Right ventricle myocardium inferior (tissue), 1 donor: ENCODE results near the gene TFPI. TPM values are rescaled to one million over a fixed set of nuclear protein-coding genes. Genes with fewer than 3 reads are reported as not detected.
"Not testable (repeated sequence)": the region's sequence is repeated elsewhere in the genome, so short reads cannot be mapped to it uniquely, and the experiment has no call there.

Source experiments
- ATAC-seq: fragments of 200-7000 bp; cut with Tn5 transposase; one replicate; pipeline ENCODE4 v1.9.1; 2020; ENCODE audit warnings: mild to moderate bottlenecking, moderate library complexity
- DNase-seq: peaks from one replicate; pipeline ENCODE4 v3.0.0; 2021; ENCODE audit errors: missing footprints
- intact Hi-C: fragments of 100-400 bp; cut with DNase I; formaldehyde crosslinking; loops from one replicate; pipeline ENCODE4 v1.11.0; 2022
- total RNA-seq: library from RNA; stranded (reverse); fragmentation: NEBNext Ultra II Directional; extraction: Animal tissue kit (Norgen Biotek cat#: 25700); gene quantifications from one replicate; pipeline ENCODE4 v1.2.1, GENCODE V29; 2021
- donor health status: DM: no; HTN: yes; CAD: no; lungs with severe emphysema.

TFPI gene
- total RNA-seq, 1 donor from 2014 or later, result 33.6 TPM

GRCh38 chr2:187535381-187535780 is 18.9 kb downstream of the TFPI start:
- ATAC-seq, DNase-seq, intact Hi-C loops: not testable (repeated sequence)

DNA sequence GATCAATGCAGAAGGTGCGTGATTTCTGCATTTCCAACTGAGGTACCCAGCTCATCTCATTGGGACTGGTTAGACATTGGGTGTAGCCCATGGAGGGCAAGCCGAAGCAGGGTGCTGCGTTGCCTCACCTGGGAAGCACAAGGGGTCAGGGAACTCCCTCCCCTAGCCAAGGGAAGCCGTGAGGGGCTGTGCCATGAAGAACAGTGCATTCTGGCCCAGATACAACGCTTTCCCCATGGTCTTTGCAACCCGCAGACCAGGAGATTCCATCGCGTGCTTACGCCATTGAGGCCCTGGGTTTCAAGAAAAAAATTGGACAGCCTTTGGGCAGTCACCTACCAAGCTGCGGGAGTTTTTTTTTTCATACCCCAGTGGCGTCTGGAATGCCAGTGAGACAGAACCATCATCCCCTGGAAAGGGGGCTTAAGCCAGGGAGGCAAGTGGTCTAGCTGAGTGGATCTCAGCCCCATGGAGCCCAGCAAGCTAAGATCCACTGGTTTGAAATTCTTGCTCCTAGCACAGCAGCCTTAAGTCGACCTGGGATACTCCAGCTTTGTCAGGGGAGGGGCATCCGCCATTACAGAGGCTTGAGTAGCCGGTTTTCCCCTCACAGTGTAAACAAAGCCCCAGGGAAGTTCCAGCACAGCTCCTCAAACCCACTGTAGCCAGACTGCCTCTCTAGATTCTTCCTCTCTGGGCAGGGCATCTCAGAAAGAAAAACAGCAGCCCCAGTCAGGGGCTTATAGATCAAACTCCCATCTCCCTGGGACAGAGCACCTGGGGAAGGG is 21.7 kb downstream of the TFPI start:
- no peak for DNase-seq
- ATAC-seq, result no peak
- intact Hi-C loops, result no loop called here

GRCh38 chr2:187529977-187530721 is 24.1 kb downstream of the TFPI start:
- intact Hi-C loops, result no loop called here
- DNase-seq, result no peak

DNA sequence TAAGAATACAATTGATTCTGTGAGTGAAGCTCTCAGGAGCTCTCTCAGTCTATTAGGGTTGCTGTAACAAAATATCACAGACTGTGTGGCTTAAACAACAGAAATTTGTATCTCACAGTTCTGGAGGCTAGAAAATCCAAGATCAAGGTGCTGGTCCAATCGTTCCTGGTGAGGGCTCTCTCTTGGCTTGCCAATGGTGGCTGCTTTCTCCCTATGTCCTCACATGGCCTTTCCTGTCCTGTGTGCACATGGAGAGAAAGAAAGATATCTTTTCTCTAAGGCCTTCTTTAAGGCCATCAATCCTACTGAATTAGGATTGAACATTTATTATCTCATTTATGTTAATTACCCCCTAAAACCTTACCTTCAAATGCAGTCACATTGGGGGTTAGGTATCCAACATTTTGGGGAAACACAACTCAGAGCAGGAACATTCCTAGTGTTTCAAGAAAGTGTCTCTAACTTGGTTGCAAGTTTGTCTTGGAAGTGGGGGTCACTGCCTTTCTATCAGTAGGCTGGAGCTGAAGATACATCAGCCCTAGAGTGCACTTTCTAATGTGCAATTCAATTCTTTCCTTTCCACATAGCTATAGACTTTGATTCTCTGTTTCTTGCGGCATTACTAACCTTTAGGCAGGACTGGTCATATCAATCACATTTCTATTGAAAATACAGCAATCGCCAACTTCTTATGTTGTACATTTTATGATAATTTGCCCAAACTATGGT is 24.8 kb downstream of the TFPI start:
- DNase-seq, result no peak
- no peak for ATAC-seq
- intact Hi-C loops, result no loop called here

More at GRCh38 chr2:187529977-187530721, 24.1 kb downstream of the TFPI start:
- no peak for ATAC-seq

DNA sequence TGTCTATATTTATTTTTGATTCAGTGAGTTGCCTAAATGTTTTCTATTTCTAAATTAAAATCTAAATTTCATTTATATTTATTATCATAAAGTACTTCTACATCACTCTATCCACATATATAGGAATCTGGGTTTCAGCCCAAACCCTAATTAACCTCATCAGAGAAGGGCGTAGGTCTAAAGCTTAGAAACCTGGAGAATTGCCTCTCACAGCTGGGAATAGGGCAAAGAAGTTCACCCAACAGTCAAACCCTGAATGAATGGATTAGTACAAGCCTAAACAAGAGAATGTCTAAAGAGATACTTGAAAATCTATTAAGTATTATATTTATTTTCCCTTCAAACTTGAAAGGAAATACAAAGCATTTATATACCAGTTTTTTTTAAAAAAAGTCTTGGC is 26.2 kb downstream of the TFPI start:
- ATAC-seq (no peak), DNase-seq (no peak)
- intact Hi-C loops, result no loop called here

GRCh38 chr2:187527262-187527661 is 27.0 kb downstream of the TFPI start:
- DNase-seq (no peak), ATAC-seq (no peak)
- intact Hi-C loops, result no loop called here

DNA sequence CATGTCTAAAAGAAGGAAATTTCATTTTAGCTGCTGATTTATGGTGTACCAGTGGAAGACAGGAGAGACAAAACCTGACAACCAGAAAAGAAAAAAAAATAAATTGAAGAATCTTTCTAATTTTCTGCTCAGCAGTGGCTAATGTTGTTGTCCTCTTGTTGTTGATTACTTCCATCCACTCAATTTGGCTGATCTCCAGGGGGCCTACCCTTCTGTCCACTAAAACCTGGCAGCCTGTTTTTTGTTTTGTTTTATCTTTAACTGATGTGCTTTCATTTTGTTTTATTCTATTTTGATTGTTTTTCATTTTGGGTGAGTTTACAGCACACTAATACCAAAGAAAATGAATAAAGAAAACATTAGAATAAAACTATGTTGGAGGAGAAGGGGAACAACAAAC is 27.4 kb downstream of the TFPI start:
- intact Hi-C loops, result no loop called here
- DNase-seq, result no peak
- ATAC-seq, result no peak

- DNase-seq (no peak), ATAC-seq (no peak)
- intact Hi-C loops, result no loop called here
These were observed 28.9 kb downstream of the TFPI start for GRCh38 chr2:187525163-187525900.

DNA sequence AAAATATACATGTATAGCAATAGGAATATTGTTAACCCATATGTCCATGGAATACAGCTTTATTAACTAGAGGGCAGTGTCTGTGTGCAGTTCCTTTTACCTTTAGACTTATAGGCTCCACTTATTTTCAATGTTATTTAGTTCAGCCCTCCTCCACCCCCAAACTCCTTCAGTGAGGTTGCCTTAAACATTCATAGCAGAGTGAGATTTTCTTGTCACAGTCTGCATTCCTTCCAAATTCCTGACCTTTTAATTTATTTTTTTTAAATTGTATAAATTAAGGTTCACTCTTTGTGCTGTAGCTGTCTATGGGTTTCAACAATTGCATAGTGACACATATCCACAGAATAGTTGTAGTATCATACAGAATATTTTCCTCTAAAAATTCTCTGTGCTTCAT is 30.9 kb downstream of the TFPI start:
- intact Hi-C loops, result no loop called here
- DNase-seq (no peak), ATAC-seq (no peak)

DNA sequence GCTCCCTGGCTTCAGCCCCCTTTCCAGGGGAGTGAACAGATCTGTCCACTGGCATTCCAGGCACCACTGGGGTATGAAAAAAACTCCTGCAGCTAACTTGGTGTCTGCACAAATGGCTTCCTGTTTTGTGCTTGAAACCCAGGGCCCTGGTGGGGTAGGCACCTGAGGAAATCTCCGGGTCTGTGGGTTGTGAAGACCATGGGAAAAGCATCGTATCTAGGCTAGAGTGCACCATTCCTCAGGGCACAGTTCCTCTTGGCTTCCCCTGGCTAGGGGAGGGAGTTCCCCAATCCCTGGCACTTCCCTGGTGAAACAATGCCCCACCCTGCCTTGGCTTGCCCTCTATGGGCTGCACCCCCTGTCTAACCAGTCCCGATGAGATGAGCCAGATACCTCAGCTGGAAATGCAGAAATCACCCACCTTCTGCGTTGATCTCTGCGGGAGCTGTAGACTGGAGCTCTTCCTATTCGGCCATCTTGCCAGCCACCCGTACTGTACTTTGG is 34.1 kb downstream of the TFPI start:
- ATAC-seq (no peak), DNase-seq (no peak)
- intact Hi-C loops, result no loop called here

- peak; percentile 27 for DNase-seq
- ATAC-seq, result no peak
- intact Hi-C loops, result no loop called here
These were observed 34.7 kb downstream of the TFPI start for GRCh38 chr2:187519419-187520120.

DNA sequence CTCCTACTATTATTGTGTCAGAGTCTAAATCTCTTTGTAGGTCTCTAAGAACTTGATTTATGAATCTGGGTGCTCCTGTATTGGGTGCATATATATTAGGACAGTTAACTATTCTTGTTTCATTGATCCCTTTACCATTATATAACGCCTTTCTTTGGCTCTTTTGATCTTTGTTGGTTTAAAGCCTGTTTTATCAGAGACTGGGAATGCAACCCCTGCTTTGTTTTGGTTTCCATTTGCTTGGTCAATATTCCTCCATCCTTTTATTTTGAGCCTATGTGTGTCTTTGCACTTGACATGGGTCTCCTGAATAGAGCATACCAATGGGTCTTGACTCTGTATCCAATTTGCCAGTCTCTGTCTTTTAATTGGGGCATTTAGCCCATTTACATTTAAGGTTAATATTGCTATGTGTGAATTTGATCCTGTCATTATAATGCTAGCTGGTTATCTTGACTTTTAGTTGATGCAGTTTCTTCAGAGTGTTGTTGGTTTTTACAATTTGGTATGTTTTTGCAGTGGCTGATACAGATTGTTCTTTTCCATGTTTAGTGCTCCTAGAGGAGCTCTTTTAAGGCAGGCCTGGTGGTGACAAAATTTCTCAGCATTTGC is 36.4 kb downstream of the TFPI start:
- DNase-seq, ATAC-seq, intact Hi-C loops: not testable (repeated sequence)

- DNase-seq, ATAC-seq, intact Hi-C loops: not testable (repeated sequence)
These were observed 37.4 kb downstream of the TFPI start for GRCh38 chr2:187516630-187517510.

GRCh38 chr2:187514930-187515329 is 39.3 kb downstream of the TFPI start:
- intact Hi-C loops, result no loop called here
- no peak for DNase-seq
- ATAC-seq, result no peak

DNA sequence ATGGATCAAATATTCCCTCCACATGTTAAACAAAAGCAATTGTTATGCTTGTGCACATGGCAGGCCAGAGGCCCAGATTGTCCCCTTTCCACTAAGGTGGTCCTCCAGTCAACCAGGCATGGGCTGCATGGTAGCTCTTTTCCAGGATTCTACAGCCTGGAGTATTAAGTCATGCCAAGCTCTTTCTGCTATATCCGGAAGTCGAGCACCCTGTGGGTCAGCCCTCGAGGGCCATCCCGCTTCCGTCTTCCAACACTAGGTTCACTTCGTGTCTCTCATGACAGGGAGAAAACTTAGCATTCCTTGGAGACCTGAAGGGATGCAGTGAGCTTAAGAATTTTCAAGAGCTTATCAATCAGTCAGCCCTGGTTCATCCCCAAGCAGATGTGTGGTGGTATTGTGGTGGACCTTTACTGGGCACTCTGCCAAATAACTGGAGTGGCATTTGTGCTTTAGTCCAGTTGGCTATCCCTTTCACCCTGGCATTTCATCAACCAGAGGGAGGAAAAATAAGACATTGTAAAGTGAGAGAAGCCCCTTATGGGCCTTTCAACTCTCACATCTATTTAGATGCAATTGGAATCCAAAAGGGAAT is 39.9 kb downstream of the TFPI start:
- DNase-seq, intact Hi-C loops: not testable (repeated sequence)

More for the DNA sequence above, 39.9 kb downstream of the TFPI start:
- not testable (repeated sequence) for ATAC-seq
